ENCODE measurements around the gene SLC39A7.

SLC39A7 gene

DNA sequence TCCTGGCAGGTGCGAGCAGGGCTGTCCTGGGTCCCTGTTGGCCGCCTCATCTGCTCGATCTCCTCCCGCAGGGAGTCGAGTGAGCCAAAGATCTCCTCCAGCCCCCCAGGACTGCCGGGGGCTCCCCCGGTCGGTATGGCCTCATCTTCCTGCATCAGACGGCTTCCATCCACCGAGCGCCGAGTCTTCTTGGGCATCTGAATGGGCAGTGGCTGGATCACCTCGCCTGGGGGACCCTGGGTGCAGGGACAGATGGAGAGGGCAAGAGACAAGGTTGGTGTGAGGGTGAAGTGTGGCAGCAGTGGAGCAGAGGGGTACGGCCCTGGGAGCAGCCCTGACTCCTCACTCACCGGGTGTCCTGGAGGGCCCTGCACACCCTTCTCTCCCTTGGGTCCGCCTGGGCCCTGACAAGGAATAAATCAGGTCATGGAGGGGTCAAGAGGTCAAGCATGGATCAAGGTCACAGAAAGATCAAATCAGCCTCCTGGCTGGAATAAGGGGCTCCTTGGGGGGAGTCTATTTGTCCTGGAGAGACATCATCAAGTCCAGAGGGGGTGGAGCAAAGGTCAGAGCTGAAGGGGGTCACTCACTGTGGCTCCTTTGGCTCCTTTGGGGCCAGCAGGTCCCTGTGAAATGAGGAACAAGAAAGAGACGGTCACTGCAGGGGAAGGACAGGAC, 34.9 kb upstream of the SLC39A7 start:
- no peak overlapping the region for H3K4me3 ChIP-seq (ENCODE audit: low read depth, low read length)
- POLR2A ChIA-PET, result no interaction called here
- DNase-seq (ENCODE audit: low read depth, low spot score), result no peak
- CTCF ChIA-PET, result interaction anchor here (2.0 to 7.9 kb wide), 2 partner anchors 32 to 82 kb away, joined by 4 to 91 read pairs; no protein-coding TSS in a partner anchor
- TF ChIP-seq, protein P1, sequence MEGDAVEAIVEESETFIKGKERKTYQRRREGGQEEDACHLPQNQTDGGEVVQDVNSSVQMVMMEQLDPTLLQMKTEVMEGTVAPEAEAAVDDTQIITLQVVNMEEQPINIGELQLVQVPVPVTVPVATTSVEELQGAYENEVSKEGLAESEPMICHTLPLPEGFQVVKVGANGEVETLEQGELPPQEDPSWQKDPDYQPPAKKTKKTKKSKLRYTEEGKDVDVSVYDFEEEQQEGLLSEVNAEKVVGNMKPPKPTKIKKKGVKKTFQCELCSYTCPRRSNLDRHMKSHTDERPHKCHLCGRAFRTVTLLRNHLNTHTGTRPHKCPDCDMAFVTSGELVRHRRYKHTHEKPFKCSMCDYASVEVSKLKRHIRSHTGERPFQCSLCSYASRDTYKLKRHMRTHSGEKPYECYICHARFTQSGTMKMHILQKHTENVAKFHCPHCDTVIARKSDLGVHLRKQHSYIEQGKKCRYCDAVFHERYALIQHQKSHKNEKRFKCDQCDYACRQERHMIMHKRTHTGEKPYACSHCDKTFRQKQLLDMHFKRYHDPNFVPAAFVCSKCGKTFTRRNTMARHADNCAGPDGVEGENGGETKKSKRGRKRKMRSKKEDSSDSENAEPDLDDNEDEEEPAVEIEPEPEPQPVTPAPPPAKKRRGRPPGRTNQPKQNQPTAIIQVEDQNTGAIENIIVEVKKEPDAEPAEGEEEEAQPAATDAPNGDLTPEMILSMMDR (IDR thresholded peaks at IDR 0.05; ENCODE audit: insufficient read depth, low read length, missing control alignments), result no peak

DNA sequence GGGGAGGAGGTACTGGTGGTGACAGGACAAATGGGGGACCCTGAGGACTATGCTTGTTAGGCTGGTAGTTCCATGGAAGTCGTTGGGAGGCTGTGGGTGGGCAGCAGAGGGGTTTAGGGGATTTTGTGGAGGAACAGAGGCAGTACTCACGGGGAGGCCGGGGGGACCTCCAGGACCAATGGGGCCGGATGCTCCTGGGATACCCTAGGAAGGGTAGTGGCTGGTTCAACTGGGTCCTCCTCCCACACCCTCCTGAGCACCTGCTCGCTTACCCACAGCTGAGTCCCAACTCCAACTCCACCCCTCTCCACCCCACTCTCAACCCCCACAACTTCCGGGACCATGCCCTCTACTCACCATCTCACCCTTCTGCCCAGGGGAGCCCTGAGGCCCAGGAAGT, 34.3 kb upstream of the SLC39A7 start:
- ChIA-PET CTCF (interaction anchor here (2.0 kb wide), 1 partner anchor 31 kb away, joined by 4 read pairs; no protein-coding TSS in a partner anchor), POLR2A (no interaction called here)
- DNase-seq (ENCODE audit: low read depth, low spot score), result no peak
- TF ChIP-seq, protein P1 (IDR thresholded peaks at IDR 0.05; ENCODE audit: insufficient read depth, low read length, missing control alignments), result no peak
- H3K4me3 ChIP-seq (ENCODE audit: low read depth, low read length), result no peak overlapping the region

DNA sequence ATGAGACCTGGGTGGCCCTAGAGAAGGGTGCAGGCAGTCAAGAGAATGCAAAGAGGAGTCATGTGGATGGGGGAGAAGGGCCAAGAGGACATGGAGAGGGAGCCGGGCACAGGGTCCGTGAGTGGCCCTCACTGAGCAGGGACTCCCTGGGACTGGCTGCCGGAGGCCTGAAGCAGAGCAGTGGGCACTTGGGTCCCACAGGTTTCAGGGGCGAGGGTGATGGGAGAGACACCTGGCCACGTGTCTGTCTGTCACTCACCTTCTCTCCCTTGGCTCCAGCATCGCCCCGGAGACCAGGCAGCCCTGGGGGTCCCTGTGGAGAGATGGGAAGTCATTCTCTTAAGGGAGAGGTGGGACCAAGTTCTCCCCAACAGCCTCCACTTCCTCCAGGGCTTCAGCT, 33.9 kb upstream of the SLC39A7 start:
- CTCF ChIA-PET, result interaction anchor here (2.0 kb wide), 1 partner anchor 31 kb away, joined by 4 read pairs; no protein-coding TSS in a partner anchor
- DNase-seq (ENCODE audit: low read depth, low spot score), result no peak
- TF ChIP-seq, protein P1 (IDR thresholded peaks at IDR 0.05; ENCODE audit: insufficient read depth, low read length, missing control alignments), result no peak
- no peak overlapping the region for H3K4me3 ChIP-seq (ENCODE audit: low read depth, low read length)
- POLR2A ChIA-PET, result no interaction called here

DNA sequence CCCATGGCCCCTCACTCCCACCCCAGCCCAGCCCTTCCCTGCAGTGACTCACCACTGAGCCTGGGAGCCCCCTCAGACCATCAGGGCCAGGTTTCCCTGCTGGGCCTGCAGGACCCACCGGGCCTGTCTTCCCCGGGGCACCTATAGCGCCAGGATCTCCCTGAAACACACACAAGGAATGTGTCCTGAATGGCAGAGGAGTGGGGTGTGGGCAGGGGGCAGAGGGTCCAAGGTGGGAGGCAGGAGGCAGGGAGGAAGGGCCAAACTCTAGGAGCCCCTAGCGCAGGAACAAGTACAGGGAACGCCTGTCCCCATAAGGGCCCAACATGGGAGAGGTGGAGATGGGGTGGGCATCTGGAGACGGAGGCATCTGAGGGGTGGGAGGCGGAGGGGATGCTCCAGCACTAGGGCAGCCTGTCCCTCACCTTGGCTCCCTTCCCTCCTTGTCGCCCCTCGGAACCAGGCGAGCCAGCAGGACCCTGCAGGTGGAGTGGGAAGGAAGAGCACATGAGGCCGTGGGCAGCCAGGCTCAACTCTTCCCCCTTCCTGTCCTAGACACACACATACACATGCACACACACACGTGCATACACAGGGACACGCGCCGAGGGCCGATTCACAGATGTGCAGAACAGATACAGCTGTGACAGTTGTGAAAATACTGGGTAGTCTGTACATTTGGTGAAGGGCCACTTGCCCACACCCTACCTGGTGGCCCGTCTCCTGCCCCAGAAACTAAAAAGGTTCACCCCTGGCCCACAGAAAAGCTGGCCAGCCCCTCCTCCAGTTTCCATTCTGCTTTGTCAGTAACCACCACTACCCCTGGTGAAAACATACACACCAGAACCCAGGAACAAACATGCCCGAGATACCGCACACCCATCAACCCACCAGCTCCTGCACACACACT, 33.0 kb upstream of the SLC39A7 start:
- TF ChIP-seq, protein P1 (IDR thresholded peaks at IDR 0.05; ENCODE audit: insufficient read depth, low read length, missing control alignments), result no peak
- ChIA-PET POLR2A (no interaction called here), CTCF (interaction anchor here (1.0 kb wide), 1 partner anchor 81 kb away, joined by 3 read pairs; no protein-coding TSS in a partner anchor)
- no peak overlapping the region for H3K4me3 ChIP-seq (ENCODE audit: low read depth, low read length)
- DNase-seq (ENCODE audit: low read depth, low spot score), result no peak

DNA sequence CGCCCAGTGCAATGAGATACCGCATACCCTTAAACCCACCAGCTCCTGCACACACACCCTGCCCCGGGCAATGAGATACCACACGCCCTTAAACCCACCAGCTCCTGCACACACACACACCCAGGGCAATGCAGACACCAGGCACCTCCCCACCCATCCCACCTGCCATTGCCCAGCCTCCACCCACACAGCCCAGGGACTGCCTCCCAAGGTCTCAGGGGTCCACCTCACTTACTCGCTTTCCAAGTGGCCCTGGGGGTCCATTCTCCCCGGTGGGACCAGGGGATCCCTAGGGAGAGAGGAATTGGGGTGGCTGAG, 32.4 kb upstream of the SLC39A7 start:
- CTCF ChIA-PET, result interaction anchor here (1.0 kb wide), 1 partner anchor 80 kb away, joined by 3 read pairs; no protein-coding TSS in a partner anchor
- POLR2A ChIA-PET, result no interaction called here
- no peak overlapping the region for H3K4me3 ChIP-seq (ENCODE audit: low read depth, low read length)
- DNase-seq (ENCODE audit: low read depth, low spot score), result no peak
- TF ChIP-seq, protein P1 (IDR thresholded peaks at IDR 0.05; ENCODE audit: insufficient read depth, low read length, missing control alignments), result no peak

DNA sequence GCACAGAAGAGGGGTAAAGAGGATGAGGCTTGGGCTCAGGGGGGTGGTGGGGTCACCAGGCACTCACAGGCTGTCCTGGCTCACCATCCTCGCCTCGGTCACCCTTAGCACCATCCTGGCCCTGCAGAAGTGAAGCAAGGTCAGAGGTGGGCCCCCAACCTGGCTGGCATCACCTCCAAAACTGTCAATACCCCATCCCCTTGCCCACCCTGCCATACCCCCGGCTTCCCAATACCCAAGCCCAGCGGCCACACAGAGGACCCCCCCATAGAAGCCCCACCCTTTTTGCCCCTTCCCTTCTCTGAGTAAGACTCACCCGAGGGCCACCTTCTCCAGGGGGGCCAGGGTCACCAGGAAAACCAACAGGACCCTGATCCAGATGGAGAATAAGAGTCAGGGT, 32.0 kb upstream of the SLC39A7 start:
- CTCF ChIA-PET, result interaction anchor here (1.0 kb wide), 1 partner anchor 80 kb away, joined by 3 read pairs; no protein-coding TSS in a partner anchor
- POLR2A ChIA-PET, result no interaction called here
- TF ChIP-seq, protein P1 (IDR thresholded peaks at IDR 0.05; ENCODE audit: insufficient read depth, low read length, missing control alignments), result no peak
- H3K4me3 ChIP-seq (ENCODE audit: low read depth, low read length), result no peak overlapping the region
- DNase-seq (ENCODE audit: low read depth, low spot score), result no peak

Data from AG04449 (cell line).